SU-DHL-6 (cell line): ENCODE data around the gene TARBP2.

Experiments
- H2AFZ ChIP-seq: fragments of 200-600 bp; sonication (generic); 2 replicates; pipeline ENCODE4 v1.6.1; 2014; ENCODE audit warnings: low read depth, mild to moderate bottlenecking, moderate library complexity, mixed read lengths, antibody characterized with exemption, low read length; ENCODE audit not compliant: severe bottlenecking
- H3F3A ChIP-seq: fragments of 200-600 bp; shearing (Covaris generic); 2 replicates; pipeline ENCODE4 v1.6.0; 2016; ENCODE audit warnings: antibody characterized with exemption, mild to moderate bottlenecking; ENCODE audit not compliant: insufficient read depth
- H3K27ac ChIP-seq: fragments of 200-600 bp; sonication (generic); 2 replicates; pipeline ENCODE4 v1.5.1; 2016; ENCODE audit warnings: low read depth, mild to moderate bottlenecking, low read length, moderate library complexity, mixed read lengths
- H3K27me3 ChIP-seq: fragments of 200-600 bp; sonication (generic), shearing (Covaris generic); 2 replicates; pipeline ENCODE4 v1.6.0; 2014; ENCODE audit warnings: mild to moderate bottlenecking, low read length
- H3K36me3 ChIP-seq: fragments of 200-600 bp; sonication (generic); 2 replicates; pipeline ENCODE4 v1.6.1; 2014; ENCODE audit warnings: mild to moderate bottlenecking, low read length, mixed read lengths
- H3K4me2 ChIP-seq: fragments of 300-600, 200-600 bp; shearing (Covaris generic), sonication (generic); 2 replicates; pipeline ENCODE4 v1.6.0; 2014; ENCODE audit warnings: low read length, low read depth, mild to moderate bottlenecking; ENCODE audit not compliant: poor library complexity, severe bottlenecking
- H3K4me3 ChIP-seq: fragments of 200-600 bp; sonication (generic); 2 replicates; pipeline ENCODE4 v1.5.1; 2014; ENCODE audit warnings: antibody characterized with exemption, low read length, mild to moderate bottlenecking, mixed read lengths; ENCODE audit not compliant: insufficient read depth, poor library complexity, severe bottlenecking
- H3K79me2 ChIP-seq: fragments of 200-600 bp; sonication (generic); 2 replicates; pipeline ENCODE4 v1.6.1; 2014; ENCODE audit warnings: mild to moderate bottlenecking, low read length, moderate library complexity; ENCODE audit not compliant: insufficient read depth
- H3K9ac ChIP-seq: fragments of 200-600 bp; sonication (generic); 2 replicates; pipeline ENCODE4 v1.7.0; 2014; ENCODE audit warnings: mild to moderate bottlenecking, low read length
- H3K9me2 ChIP-seq: fragments of 200-600 bp; sonication (generic); replicated peaks from 2 replicates; pipeline ENCODE4 v1.6.1; 2014; ENCODE audit warnings: low read length; ENCODE audit not compliant: insufficient read depth
- H3K9me3 ChIP-seq: fragments of 200-600 bp; sonication (generic); 2 replicates; pipeline ENCODE4 v1.6.1; 2014; ENCODE audit warnings: low read length, mixed read lengths; ENCODE audit not compliant: insufficient read depth
- H4K20me1 ChIP-seq: fragments of 200-600 bp; sonication (generic); 2 replicates; pipeline ENCODE4 v1.6.1; 2014; ENCODE audit warnings: low read depth, mild to moderate bottlenecking, antibody characterized with exemption, low read length, moderate library complexity, mixed read lengths
- EZH2phosphoT487 ChIP-seq: fragments of 200-600 bp; sonication (generic), shearing (Covaris generic); conservative IDR thresholded peaks from 2 replicates; pipeline ENCODE4 v1.6.1; 2018; ENCODE audit warnings: mild to moderate bottlenecking, antibody characterized with exemption, low read length, moderate library complexity, mixed read lengths
- TF ChIP-seq, protein P1 (sequence below): fragments of 200-600 bp; sonication (generic); IDR thresholded peaks from one replicate; pipeline ENCODE4 v1.5.1; 2017; ENCODE audit warnings: antibody characterized with exemption, mild to moderate bottlenecking, low read length, moderate library complexity; ENCODE audit not compliant: insufficient read depth, poor library complexity, severe bottlenecking

The TARBP2 gene

DNA sequence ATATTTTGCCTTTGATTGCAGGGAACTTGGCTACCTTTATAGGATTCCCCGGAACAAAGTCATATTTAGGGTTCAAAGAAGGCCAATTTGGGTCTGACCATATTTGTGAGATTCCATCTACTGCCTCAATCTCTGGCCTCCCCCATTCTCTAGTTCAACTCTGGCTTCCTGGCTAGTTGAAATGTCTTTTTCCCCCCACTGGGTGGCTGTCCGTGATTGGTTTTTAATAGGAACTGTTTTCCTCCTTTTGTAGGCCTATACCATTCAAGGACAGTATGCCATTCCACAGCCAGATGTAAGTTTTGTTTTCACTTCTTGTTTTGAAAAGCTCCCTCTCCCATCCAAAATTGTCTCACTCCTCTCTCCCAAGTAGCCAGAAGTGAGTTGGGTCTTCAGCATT lies 35.4 kb upstream of the TARBP2 start:
- Histone ChIP-seq H3K27me3 (no peaks in the 10 kb centered on the region), H3K79me2 (peaks cover 41% of the 10 kb centered on the region), H3K27ac (no peak overlapping the region), H3K9me2 (no peaks in the 10 kb centered on the region), H3K36me3 (peaks cover 84% of the 10 kb centered on the region), H3K9ac (no peak overlapping the region), H3K4me3 (no peak overlapping the region), H4K20me1 (peaks cover 27% of the 10 kb centered on the region; the same call in 1 of the 2 replicates), H3K9me3 (no peaks in the 10 kb centered on the region), H3K4me2 (no peak overlapping the region), H3F3A (peaks cover 28% of the 10 kb centered on the region), H2AFZ (no peak overlapping the region)
- TF ChIP-seq EZH2phosphoT487: no peak
- TF ChIP-seq, protein P1, sequence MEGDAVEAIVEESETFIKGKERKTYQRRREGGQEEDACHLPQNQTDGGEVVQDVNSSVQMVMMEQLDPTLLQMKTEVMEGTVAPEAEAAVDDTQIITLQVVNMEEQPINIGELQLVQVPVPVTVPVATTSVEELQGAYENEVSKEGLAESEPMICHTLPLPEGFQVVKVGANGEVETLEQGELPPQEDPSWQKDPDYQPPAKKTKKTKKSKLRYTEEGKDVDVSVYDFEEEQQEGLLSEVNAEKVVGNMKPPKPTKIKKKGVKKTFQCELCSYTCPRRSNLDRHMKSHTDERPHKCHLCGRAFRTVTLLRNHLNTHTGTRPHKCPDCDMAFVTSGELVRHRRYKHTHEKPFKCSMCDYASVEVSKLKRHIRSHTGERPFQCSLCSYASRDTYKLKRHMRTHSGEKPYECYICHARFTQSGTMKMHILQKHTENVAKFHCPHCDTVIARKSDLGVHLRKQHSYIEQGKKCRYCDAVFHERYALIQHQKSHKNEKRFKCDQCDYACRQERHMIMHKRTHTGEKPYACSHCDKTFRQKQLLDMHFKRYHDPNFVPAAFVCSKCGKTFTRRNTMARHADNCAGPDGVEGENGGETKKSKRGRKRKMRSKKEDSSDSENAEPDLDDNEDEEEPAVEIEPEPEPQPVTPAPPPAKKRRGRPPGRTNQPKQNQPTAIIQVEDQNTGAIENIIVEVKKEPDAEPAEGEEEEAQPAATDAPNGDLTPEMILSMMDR: no peak

DNA sequence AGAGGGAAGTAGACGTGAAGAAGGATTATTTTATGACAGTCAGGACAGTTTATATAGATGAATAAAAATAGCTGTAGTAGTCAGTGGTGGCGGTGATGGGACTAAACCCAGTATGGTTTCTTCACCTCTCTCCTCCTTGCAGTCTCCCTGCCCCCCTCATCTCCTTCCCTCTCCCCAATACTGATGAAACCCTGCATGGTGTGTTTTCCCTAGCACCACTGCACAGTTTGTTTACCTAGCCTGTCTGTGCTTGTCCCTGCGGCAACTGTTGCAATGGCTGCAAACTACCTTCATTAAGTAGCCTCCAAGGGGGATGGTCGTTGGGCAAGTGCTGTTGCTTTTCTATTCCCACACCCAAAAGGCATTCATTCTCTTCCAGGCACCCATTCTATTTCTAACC lies 34.4 kb upstream of the TARBP2 start:
- no peak overlapping the region for H3K4me2 ChIP-seq
- H3K27ac ChIP-seq: no peak overlapping the region
- H3F3A ChIP-seq: peaks cover 21% of the 10 kb centered on the region
- no peak overlapping the region for H3K9ac ChIP-seq
- no peak overlapping the region for H2AFZ ChIP-seq
- H3K36me3 ChIP-seq: peaks cover 79% of the 10 kb centered on the region
- H3K9me3 ChIP-seq: no peaks in the 10 kb centered on the region
- no peaks in the 10 kb centered on the region for H3K27me3 ChIP-seq
- no peaks in the 10 kb centered on the region for H3K9me2 ChIP-seq
- peaks cover 20% of the 10 kb centered on the region; the same call in 1 of the 2 replicates for H4K20me1 ChIP-seq
- no peak for TF ChIP-seq EZH2phosphoT487
- TF ChIP-seq, protein P1: no peak
- H3K4me3 ChIP-seq: no peak overlapping the region
- H3K79me2 ChIP-seq: peaks cover 33% of the 10 kb centered on the region

DNA sequence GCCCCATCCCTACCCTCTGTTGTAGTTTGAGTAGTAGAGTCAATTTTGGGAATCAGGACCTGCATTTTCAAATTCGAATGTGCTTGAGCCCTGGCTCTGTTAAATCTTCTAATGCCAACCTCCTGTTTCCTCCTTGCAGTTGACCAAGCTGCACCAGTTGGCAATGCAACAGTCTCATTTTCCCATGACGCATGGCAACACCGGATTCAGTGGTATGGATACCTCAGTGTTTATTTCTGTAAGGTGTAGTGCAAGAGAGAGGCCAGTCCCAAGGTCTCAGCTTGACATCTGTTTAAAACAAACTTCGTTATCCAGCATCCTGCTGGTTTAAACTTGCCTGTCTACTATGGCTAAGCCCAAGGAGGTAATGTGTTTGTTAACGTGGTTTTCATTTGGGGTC lies 34.0 kb upstream of the TARBP2 start:
- Histone ChIP-seq H3K4me2 (no peak overlapping the region), H4K20me1 (peaks cover 20% of the 10 kb centered on the region; the same call in 1 of the 2 replicates)

More for the DNA sequence above, 34.0 kb upstream of the TARBP2 start:
- Histone ChIP-seq H3K79me2 (peaks cover 29% of the 10 kb centered on the region), H3K36me3 (peaks cover 75% of the 10 kb centered on the region), H3K27me3 (no peaks in the 10 kb centered on the region), H3K9me2 (no peaks in the 10 kb centered on the region), H3K9me3 (no peaks in the 10 kb centered on the region), H2AFZ (no peak overlapping the region), H3F3A (peaks cover 22% of the 10 kb centered on the region), H3K9ac (no peak overlapping the region), H3K4me3 (no peak overlapping the region), H3K27ac (no peak overlapping the region)
- TF ChIP-seq, protein P1: no peak
